A673 (cell line): ENCODE measurements around the gene NDUFS3. TPM values are rescaled to one million over a fixed set of nuclear protein-coding genes. Genes with fewer than 3 reads are reported as not detected.

Experiments
- BruUV-seq: library from RNA; stranded (reverse); fragments of 400-500 nt; replicated peaks from 2 replicates; lab custom pipeline; 2021; lab: Mats Ljungman, UMichigan
- CTCF ChIA-PET: fragments of 300-600 bp; sonication (Branson Sonifier 250); formaldehyde crosslinking; loops from one replicate; lab custom pipeline; 2022; ENCODE audit warnings: antibody characterized with exemption; lab: Charles Lee
- POLR2A ChIA-PET: fragments of 300-600 bp; sonication (Branson Sonifier 250); formaldehyde crosslinking; loops from one replicate; lab custom pipeline; 2022; ENCODE audit warnings: antibody characterized with exemption; ENCODE audit not compliant: low non-redundant PET; lab: Charles Lee
- DNase-seq: peaks from one replicate; pipeline ENCODE4 v3.0.0-alpha.2; 2015; ENCODE audit warnings: low spot score
- H3K27ac ChIP-seq: fragments of 200-600 bp; sonication (generic); 2 replicates; pipeline ENCODE4 v1.5.1; 2016; ENCODE audit warnings: mixed run types, low read depth, mild to moderate bottlenecking, mixed read lengths, antibody characterized with exemption, low read length; ENCODE audit not compliant: poor library complexity, severe bottlenecking
- H3K27me3 ChIP-seq: fragments of 200-600 bp; sonication (generic); replicated peaks from 2 replicates; pipeline ENCODE4 v1.6.1; 2017; ENCODE audit warnings: mixed run types, low read depth, mild to moderate bottlenecking, mixed read lengths, antibody characterized with exemption, low read length; ENCODE audit not compliant: insufficient read depth, poor library complexity
- H3K36me3 ChIP-seq: fragments of 200-600 bp; sonication (generic); 2 replicates; pipeline ENCODE4 v1.6.1; 2016; ENCODE audit warnings: mixed run types, mild to moderate bottlenecking, mixed read lengths, antibody characterized with exemption, low read length; ENCODE audit not compliant: insufficient read depth, poor library complexity, severe bottlenecking
- H3K4me1 ChIP-seq: fragments of 200-600 bp; sonication (generic); 2 replicates; pipeline ENCODE4 v1.6.1; 2017; ENCODE audit warnings: mixed run types, mild to moderate bottlenecking, mixed read lengths, antibody characterized with exemption, low read length; ENCODE audit not compliant: insufficient read depth, poor library complexity, severe bottlenecking
- H3K4me3 ChIP-seq: fragments of 200-600 bp; sonication (generic); 2 replicates; pipeline ENCODE4 v1.5.1; 2016; ENCODE audit warnings: low read depth, mixed run types, mild to moderate bottlenecking, mixed read lengths, low read length; ENCODE audit not compliant: poor library complexity, severe bottlenecking
- H3K9me3 ChIP-seq: fragments of 200-600 bp; sonication (generic); 2 replicates; pipeline ENCODE4 v1.6.1; 2016; ENCODE audit warnings: mixed run types, low read depth, mild to moderate bottlenecking, mixed read lengths, antibody characterized with exemption, low read length; ENCODE audit not compliant: poor library complexity, severe bottlenecking
- CTCF ChIP-seq: fragments of 300-800, 200-600 bp; sonication (generic); conservative IDR thresholded peaks from 2 replicates; pipeline ENCODE4 v1.5.1; 2017; ENCODE audit warnings: low read depth, mild to moderate bottlenecking, antibody characterized with exemption, low read length, moderate library complexity, mixed read lengths
- EZH2 ChIP-seq: fragments of 200-600 bp; sonication (generic); IDR thresholded peaks from 2 replicates; pipeline ENCODE4 v1.6.1; 2017; ENCODE audit warnings: borderline replicate concordance, low read depth, mild to moderate bottlenecking, mixed read lengths, antibody characterized with exemption, low read length; ENCODE audit not compliant: poor library complexity, severe bottlenecking
- intact Hi-C: fragments of 100-400 bp; cut with micrococcal nuclease; formaldehyde crosslinking; loops from one replicate; pipeline ENCODE4 v1.10.0; 2022; ENCODE audit not compliant: unreplicated experiment
- total RNA-seq: library from RNA; stranded (reverse); gene quantifications from 2 replicates; pipeline ENCODE4 v1.2.3, GENCODE V29; 2021

The NDUFS3 gene
- total RNA-seq, 1 experiment from 2014 or later, result 444 TPM

DNA sequence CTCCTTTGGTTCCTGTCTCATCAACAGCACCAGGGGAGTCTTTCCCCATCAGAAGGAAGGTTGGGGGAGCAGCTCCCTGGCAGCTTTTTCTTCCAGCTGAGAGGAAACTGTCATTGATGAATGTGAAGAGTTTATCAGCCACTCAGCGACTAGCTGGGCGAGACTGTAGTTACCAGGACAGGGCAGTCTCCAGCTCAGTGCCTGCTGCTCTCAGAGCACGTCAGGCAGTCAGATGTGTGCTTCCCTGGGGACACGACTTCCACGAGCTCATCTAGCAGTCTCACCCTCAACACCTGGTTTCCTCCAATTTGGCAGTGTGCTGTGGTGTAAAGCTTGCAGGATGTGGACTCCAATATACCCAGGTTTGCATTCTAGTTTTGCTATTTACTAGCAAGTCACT lies 27.9 kb downstream of the NDUFS3 start:
- POLR2A ChIA-PET, result no interaction called here
- Histone ChIP-seq H3K27ac (no peak overlapping the region), H3K4me3 (no peak overlapping the region), H3K4me1 (no peaks in the 10 kb centered on the region), H3K9me3 (no peaks in the 10 kb centered on the region), H3K27me3 (no peaks in the 10 kb centered on the region), H3K36me3 (no peaks in the 10 kb centered on the region)
- CTCF ChIA-PET, result no interaction called here
- no peak for DNase-seq
- intact Hi-C loops, result no loop called here
- TF ChIP-seq EZH2 (no peak), CTCF (no peak)
- BruUV-seq, result no TSS peak

DNA sequence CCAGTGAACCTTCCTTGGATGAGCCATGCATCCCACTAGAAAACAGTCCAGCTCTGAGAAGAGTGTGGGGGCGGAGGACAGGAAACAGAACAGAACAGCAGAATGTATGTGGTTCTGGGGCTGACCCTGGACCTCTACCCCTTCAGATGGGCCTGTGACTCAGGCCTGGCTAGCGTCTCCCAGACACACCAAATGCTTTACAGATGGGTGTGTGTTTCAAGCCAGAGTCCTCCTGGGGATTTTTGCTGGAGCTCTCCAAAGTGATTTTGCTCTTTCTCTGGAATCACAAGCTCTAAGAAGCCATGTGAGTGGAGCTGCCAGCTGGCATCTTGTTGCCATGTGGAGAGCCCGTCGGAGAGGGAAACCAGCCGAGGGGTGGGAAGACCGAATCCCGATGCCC lies 28.5 kb downstream of the NDUFS3 start:
- BruUV-seq, result no TSS peak
- POLR2A ChIA-PET, result no interaction called here
- Histone ChIP-seq H3K4me3 (no peak overlapping the region), H3K9me3 (no peaks in the 10 kb centered on the region), H3K27me3 (no peaks in the 10 kb centered on the region), H3K36me3 (no peaks in the 10 kb centered on the region), H3K27ac (no peak overlapping the region), H3K4me1 (no peaks in the 10 kb centered on the region)
- CTCF ChIA-PET, result no interaction called here
- intact Hi-C loops, result no loop called here
- no peak for DNase-seq
- TF ChIP-seq EZH2 (no peak), CTCF (no peak)

DNA sequence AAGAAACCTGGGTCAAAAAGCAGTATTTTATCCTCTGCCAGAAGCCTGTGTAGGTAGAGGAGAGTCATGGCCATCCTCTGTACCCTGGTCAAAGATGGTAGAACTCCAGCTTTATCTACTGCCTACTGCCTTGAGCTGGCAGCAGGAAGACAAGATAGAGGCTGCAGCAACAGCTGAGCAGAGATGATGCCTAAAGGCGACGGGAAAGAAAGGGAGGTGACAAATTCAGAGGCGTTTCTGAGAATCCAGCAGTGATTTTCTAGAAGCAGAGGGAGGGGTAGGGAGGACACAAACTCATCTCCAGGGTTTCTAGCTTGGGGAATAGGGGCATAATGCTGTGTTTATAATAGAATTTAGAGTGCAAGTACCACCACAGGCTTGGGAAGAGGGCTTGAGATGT lies 30.8 kb downstream of the NDUFS3 start:
- no peaks in the 10 kb centered on the region for H3K9me3 ChIP-seq
- DNase-seq, result no peak

More for the DNA sequence above, 30.8 kb downstream of the NDUFS3 start:
- Histone ChIP-seq H3K27me3 (no peaks in the 10 kb centered on the region), H3K36me3 (no peaks in the 10 kb centered on the region), H3K27ac (no peak overlapping the region), H3K4me3 (no peak overlapping the region), H3K4me1 (no peaks in the 10 kb centered on the region)
- intact Hi-C loops, result no loop called here
- CTCF ChIA-PET, result no interaction called here
- BruUV-seq, result no TSS peak
- POLR2A ChIA-PET, result no interaction called here
- no peak for TF ChIP-seq CTCF
- no peak for TF ChIP-seq EZH2
